Lower leg skin (tissue), 3 donors: ENCODE data around the gene HIPK2.

Source experiments
- CTCF ChIP-seq, 3 donors: fragments of 450-650 bp; IDR thresholded peaks; one replicate each; pipeline ENCODE4 v1.5.1; 2016; ENCODE audit warnings: antibody characterized with exemption in 3 of 3, mild to moderate bottlenecking in 3 of 3, moderate library complexity in 2 of 3
- POLR2A ChIP-seq, 2 donors: fragments of 450-650 bp; IDR thresholded peaks; one replicate each; pipeline ENCODE4 v1.6.1; 2016 to 2017; ENCODE audit warnings: antibody characterized with exemption in 2 of 2, mild to moderate bottlenecking in 1 of 2, moderate library complexity in 1 of 2

GRCh38 chr7:139703487-139704307 lies 74.1 kb downstream of the HIPK2 start:
- TF ChIP-seq CTCF (IDR thresholded peaks at IDR 0.05) (no peak), POLR2A (IDR thresholded peaks at IDR 0.05) (no peak)
